NOMO-1 treated with dmso at 0.1 percent for 144 hours (cell line): ENCODE measurements around the gene IRF4.

Experiments
- DNase-seq: peaks from one replicate; lab custom pipeline; 2025; ENCODE audit not compliant: unreplicated experiment; lab: John Stamatoyannopoulos, UW

Gene IRF4

GRCh38 chr6:391559-392440 lies at the start of gene IRF4:
IRF4 (plus strand) TSS chr6:391752; CDS start chr6:393153, 1,401 bp downstream.
- no peak for DNase-seq

DNA sequence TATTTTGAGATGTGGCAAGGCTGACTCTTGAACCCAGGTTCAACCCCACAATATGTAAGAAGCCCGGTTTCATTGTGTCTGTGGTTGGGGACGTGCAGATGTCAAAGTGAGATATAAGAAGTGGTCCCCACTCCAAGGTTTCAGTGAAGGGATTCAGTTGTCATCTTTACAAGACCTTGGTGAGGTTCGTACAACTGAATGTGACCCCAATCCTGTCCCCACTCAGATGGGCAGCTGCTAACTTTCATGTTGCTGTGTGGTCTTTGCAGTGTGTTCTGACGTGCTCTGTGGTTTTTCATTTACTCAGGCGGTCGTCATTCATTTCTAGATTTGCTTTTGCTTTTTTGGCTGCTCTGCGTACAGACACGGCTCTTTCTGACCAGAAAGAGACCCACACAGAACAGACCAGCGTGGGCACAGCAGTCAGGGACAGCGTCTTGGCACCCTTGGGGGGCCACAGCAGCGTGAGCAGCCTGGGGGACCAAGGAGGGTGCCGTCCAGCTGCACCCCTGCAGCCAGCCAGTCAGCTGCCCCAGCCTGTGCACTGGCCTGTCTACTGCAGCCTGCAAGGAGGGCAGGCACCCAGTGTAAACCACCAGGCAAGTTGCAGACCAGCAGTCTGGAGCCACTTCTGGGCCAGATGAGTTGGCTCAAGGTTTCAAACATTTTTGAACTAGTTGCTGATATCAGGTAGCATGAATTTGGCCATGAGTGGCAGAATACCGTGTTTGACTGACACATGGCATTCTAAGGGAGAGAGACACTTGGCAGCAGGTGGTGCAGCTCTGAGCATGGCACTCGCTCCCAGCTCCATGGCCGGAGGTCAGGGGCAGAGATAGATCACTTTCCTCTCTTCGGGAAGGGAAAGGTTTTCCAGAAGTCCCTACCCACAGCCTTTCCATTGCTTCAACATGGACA lies 49.4 kb upstream of the IRF4 start:
- no peak for DNase-seq

DNA sequence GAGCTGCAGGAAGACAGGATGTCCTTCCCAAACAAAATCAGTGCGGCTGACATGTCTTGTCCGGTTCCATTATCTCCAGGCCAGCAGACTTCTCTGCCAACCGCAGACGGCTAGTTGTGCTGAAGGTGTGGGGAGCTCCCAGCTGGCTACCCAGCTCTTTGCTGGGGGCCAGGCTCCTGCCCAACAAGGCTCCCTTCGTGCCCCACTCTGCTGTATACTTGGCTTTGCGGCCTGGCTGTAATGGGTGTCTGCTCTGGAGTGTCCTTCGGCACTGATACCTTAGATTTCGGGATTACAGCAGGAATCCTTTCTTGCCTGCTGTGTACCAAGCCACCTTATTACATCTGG lies 48.7 kb upstream of the IRF4 start:
- no peak for DNase-seq

DNA sequence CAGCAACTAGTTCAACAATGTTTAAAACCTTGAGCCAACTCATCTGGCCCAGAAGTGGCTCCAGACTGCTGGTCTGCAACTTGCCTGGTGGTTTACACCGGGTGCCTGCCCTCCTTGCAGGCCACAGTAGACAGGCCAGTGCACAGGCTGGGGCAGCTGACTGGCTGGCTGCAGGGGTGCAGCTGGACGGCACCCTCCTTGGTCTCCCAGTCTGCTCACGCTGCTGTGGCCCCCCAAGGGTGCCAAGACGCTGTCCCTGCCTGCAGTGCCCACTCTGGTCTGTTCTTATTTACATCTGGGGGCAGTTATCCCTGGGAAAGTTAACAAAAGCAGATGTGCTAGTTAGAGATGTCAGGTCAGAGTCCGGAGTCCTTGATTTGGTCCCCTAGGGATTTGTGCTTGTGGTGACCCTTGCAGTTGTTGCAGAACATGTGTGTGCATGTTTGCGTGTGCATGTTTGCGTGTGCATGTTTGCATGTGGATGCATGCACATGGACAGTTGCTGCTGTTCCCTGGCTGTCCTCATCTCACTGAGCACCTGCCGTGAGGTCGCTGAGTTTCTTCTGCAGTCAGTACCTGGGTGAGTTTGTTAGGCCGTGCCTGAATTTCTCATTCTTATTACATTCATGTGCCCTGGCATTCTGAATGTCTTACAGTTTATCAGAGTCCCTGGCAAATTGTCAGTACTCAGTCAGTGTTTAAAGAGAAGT lies 48.2 kb upstream of the IRF4 start:
- DNase-seq, result no peak

- no peak for DNase-seq
Observed at GRCh38 chr6:343960-344815, 47.4 kb upstream of the IRF4 start.

DNA sequence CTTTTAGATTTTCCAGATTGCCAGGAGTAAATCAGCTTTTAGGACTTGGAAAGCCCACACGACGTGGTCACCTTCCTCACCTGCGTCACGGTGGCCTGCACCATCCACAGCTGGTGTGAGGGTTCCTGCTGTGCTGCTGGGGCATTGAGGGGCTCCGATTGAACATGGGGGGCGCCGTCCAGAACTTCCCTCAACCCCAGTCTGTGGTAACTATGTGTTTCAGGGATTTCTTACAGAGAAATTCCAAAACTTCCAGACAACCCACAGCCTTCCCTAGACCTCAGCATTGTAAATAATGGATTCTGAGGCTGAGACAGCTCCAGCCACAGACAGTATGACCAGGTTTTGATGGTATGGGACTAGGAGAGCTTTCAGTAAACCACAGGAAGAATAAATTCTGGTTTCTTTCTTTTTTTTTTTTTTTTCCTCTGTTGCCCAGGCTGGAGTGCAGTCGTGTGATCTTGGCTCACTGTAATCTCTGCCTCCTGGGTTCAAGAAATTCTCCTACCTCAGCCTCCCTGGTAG lies 46.7 kb upstream of the IRF4 start:
- DNase-seq, result no peak

GRCh38 chr6:345747-346385 lies 45.7 kb upstream of the IRF4 start:
- no peak for DNase-seq

DNA sequence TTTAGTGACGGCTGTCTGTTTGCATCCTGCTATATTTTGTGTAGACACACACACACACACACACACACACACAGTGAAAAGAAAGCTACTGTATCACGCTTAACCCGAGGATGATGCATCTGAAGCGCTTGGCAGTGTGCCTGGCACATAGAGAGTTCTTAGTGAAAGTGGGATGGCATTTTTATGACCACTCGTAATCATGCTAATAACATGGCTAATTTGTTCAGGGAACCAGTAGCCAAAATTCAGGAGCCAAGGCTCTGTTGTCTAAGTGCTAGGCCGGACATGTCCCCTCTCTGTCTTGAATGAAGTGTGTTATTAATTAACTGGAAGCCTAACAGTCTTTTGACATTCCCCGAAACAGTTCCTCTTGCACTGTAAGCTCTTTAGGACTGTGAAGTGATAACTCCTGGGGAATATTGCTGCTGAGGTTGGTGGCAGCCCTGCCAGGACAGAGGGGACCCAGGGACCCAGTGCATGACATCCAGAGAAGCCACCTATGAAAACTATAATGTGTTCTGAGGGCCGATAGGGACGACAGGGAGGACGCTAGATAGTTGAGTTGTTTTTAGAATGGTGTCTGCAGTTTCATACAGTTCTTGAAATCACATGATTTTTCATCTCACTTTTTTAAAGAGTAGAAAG lies 45.0 kb upstream of the IRF4 start:
- DNase-seq, result no peak

DNA sequence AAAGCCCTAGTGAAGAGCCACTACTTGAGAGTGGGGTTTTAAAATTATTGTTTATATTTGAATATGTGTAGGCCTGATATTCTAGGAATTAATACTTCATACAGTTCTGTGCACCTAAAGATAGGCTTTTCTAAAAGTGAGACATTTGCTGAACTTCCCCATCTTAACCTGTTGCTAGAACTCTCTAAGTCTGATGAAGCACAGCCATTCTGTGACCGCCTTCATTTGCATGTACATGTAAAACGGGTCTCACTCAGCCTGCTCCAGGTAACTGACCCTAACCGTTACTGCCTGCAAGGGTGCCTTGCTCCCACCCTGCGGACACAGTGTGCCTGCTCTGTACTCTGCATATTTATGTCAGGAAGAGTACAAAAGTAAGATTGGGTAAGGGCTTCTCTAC lies 44.3 kb upstream of the IRF4 start:
- DNase-seq, result no peak

DNA sequence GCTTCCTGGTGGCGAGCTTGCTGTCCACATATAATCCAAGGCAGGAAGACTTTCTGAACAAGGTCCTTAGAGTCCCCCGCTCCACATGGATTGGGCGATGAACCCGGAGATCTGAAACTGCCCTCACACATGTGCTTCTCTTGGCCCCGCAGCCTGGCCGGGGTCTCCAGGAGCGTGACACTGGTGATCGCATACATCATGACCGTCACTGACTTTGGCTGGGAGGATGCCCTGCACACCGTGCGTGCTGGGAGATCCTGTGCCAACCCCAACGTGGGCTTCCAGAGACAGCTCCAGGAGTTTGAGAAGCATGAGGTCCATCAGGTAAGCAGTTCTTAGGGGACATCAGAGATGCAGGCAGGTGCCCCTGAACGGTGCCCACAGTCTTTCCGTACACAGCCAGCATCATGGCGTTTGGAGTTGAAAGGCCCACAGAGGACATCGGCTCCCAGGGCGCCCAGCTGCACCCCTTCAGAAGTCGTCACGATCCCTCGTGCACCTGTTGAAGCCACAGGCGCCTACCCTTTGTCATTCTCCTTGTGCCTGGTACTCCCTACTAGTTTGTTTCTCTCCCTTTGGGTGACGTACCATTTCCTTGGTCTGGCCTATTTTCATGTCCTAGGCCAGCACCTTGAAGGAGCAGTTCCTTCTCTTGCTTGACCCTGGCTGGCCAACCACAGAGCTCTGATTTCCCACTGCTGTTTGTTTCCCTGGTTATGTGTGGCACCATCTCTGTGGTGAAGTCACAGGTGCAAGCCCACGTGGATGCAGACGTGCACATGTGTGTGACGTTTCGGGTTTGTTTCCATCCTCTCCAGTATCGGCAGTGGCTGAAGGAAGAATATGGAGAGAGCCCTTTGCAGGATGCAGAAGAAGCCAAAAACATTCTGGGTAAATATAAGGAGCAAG lies 43.3 kb upstream of the IRF4 start:
- no peak for DNase-seq

DNA sequence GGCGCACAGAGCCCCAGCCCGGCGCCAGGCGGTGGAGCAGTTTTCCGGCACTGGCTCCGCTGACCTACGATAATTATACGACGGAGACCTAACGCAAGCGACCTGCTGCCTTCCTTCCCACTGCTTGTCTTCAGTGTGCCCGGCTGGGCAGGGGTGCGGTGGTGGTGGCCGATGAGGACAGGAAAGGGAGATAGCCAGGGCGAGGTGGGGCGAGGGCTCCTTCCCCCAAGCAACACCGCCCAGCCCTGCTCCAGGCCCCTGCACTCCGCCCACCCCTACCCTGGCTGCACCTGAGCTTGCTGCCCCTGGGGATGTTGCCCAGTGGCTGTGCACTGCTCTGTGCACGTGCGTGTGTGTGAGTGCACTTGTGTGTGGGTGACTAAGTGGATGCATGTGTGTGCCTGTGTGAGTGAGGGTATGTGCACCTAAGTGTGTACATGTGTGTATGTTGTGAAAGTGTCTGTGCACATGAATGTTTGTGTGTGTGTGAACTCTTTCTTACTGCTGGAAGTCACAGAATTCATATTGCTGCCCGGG lies 42.6 kb upstream of the IRF4 start:
- no peak for DNase-seq

DNA sequence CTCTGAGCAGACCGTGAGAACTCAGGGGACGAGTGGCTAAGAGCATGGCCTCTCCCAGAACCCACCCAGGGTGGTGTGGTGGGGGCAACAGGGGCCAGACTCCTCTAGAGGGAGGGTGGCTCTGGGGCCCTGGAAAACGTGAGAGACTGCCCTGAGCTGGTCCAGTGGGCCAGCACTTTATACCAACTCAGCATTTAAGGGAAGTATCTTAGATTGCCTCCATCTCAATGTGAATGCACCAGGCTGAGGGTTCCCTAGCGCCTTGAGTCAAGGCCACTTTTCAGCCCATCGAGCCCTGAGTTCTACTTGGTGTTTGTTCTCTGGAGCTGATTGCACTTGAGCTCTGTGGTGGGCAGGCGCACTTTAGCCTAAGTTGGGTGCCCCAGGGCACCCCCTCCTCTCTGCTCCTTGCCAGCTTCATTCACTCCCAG lies 42.0 kb upstream of the IRF4 start:
- no peak for DNase-seq

GRCh38 chr6:350371-350770 lies 41.2 kb upstream of the IRF4 start:
- DNase-seq, result no peak

GRCh38 chr6:351011-351866 lies 40.3 kb upstream of the IRF4 start:
- DNase-seq, result no peak

DNA sequence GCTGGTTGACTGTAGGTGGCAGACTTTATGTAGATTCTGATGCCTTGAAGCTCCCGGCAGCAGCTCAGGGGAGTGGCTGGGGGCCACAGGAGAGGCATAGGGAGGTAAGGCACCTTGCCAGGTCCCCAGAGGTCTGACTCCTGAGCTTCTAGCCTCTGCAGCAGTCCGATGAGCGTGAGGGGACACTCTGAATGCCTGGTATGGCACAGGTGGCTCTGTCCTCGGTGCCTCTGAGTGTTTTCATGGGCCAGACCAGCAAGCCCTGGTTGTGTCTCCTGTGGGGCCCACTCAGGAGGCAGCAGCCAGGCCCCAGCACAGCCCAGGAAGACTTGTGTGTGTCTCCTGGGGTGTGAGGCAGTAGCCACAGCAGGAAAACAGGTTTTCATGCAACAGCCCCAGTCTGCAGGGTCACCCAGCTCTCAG lies 39.7 kb upstream of the IRF4 start:
- no peak for DNase-seq

DNA sequence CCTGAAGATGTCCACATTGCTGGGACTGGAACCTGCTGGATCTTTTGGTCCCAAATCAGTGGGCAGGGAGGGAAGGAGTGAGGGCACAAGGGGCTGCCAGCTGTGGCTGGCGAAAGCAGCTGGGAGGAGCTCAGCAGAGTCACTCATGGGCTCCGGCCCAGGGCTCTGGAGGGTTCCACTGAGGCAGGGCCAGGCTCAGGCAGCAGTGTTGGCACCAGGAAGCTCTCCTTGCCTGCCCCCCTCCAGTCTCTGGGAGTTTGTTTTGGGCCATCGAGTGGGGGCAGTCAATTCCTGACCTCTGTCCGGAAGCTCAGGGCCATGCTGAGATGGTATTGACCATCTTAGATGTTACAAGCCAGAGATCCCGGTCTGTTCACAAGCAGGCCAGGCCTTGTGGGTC lies 39.1 kb upstream of the IRF4 start:
- DNase-seq, result no peak

DNA sequence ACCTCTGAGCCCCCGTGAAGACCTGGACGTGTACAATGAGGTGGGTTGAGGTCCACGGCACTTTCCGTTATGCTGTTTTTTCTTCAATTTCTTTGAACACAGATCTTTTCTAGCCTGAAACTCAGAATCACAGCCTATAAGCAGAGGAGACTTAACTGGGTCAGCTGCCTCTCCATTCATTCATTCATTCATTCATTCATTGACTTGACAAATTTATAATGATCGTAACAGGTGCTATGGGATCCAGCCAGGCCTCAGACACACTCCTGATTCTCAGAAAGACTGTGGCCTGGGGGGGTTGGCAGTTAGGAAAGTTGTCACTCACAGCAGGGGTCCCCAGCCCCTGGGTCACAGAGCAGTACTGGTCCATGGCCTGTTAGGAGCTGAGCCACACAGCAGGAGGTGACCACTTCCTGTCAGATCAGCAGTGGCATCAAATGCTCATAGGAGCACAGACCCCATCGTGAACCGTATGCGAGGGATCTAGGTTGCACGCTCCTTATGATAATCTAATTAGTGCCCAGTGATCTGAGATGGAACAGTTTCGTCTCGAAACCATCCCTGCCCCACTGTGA lies 38.6 kb upstream of the IRF4 start:
- no peak for DNase-seq
